Immature natural killer cell (primary cell): ENCODE measurements around the gene SLC16A14. TPM values are rescaled to one million over a fixed set of nuclear protein-coding genes. Genes with fewer than 3 reads are reported as not detected.

Source experiments
- DNase-seq, 3 donors: peaks; one replicate each; pipeline ENCODE4 v3.0.0; 2022; ENCODE audit warnings: mixed read lengths in 1 of 3
- H3K27ac Mint-ChIP-seq, 6 donors: one replicate each; pipeline ENCODE4 v1.8.0; 2020; ENCODE audit warnings: mixed read lengths in 6 of 6, mild to moderate bottlenecking in 5 of 6, inconsistent platforms in 4 of 6, moderate library complexity in 3 of 6
- H3K27me3 Mint-ChIP-seq, 3 donors: one replicate each; pipeline ENCODE4 v1.8.0; 2020 to 2021; ENCODE audit warnings: low read depth in 3 of 3, mild to moderate bottlenecking in 3 of 3, mixed read lengths in 3 of 3, moderate library complexity in 3 of 3, inconsistent platforms in 1 of 3
- H3K36me3 Mint-ChIP-seq, 3 donors: one replicate each; pipeline ENCODE4 v1.8.0; 2020; ENCODE audit warnings: mixed read lengths in 3 of 3, inconsistent platforms in 2 of 3, mild to moderate bottlenecking in 2 of 3
- H3K4me1 Mint-ChIP-seq, 2 donors: one replicate each; pipeline ENCODE4 v1.8.0; 2020; ENCODE audit warnings: inconsistent platforms in 2 of 2, mild to moderate bottlenecking in 2 of 2, mixed read lengths in 2 of 2, moderate library complexity in 1 of 2
- H3K4me3 Mint-ChIP-seq, 5 donors: one replicate each; pipeline ENCODE4 v1.8.0; 2020; ENCODE audit warnings: mild to moderate bottlenecking in 5 of 5, mixed read lengths in 5 of 5, inconsistent platforms in 3 of 5, moderate library complexity in 3 of 5
- H3K9me3 Mint-ChIP-seq, 6 donors: one replicate each; pipeline ENCODE4 v1.8.0; 2020; ENCODE audit warnings: mild to moderate bottlenecking in 6 of 6, mixed read lengths in 6 of 6, inconsistent platforms in 4 of 6, moderate library complexity in 3 of 6
- polyA plus RNA-seq, 3 donors: library from polyadenylated mRNA; unstranded; fragments of 300-500 nt; fragmentation: Illumina TruSeq; gene quantifications; one replicate each; pipeline ENCODE4 v1.2.3, GENCODE V29; 2021

The SLC16A14 gene
- polyA plus RNA-seq, 3 donors from 2014 or later: 0.12 to 0.15 TPM; not detected in 1

DNA sequence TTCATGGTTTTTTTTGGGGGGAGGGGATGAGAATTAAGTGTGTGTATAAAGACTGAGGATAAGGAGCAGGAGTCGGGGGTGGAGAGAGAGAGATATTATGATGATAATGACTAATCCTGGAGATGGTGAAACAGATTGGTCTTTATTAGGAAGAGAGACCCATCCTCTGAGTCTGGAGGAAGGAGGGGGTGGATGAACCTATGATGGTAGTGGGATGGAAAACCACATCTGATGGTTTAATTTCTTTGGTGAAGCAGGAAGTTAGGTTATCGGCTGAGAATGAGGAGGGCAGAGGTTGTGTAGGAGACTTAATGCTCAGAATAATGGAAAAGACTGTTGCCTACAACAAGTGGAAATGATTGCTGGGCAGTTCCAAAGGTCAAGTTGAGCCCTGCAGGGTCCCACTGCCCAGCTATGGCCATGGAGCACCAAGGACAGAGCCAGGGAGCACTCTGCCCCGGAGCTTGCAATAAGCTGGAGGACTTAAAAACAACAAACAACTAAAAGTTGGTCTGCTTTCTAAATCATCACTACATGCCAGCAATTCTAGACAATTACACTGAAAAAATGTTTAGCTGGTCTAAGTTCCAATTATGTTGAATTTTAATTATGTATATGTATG is 7.9 kb downstream of the SLC16A14 start:
- Mint-ChIP-seq H3K9me3 (no peaks in the 10 kb centered on the region), H3K27me3 (peaks cover 0 to 4% (median 1%) of the 10 kb centered on the region in 3 donors), H3K4me1 (no peaks in the 10 kb centered on the region), H3K27ac (no peak overlapping the region), H3K36me3 (peaks cover 0 to 3% (median 0%) of the 10 kb centered on the region in 3 donors), H3K4me3 (no peak overlapping the region)
- no peak for DNase-seq

DNA sequence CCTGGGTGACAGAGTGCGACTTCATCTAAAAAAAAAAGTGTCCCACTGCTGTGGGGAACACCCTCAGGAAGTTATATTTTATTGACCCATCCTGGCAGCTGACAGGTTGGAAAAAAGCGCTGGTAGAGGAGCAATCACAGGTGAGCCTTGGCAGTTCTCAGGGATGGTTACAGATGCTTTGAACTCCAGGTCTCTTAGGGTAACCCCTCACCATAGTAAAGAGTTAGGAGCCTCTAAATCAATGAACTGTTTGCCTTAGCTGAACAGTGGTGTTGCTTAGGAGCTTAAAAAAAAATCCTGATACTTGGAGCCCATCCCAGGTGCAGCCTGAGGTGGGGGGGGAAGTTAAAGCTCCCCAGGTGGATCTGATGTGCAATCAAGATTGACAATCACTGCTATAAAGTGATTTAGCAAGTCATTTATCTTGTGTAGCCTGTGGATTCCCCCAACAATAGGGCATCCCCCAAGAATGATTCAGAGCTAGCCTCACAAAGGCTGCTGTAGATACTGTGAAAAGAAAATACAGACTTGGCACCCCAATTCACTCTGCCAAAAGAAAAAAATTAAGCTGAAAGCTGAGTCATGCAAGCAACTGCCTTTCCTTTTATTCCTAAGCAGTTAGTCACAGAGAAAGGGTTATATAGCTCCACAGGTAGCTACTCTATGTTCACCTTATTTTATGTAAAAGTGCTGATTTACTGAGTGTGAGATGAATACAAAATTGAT is 14.8 kb downstream of the SLC16A14 start:
- Mint-ChIP-seq H3K27ac (no peak overlapping the region), H3K36me3 (peaks cover 0 to 3% (median 0%) of the 10 kb centered on the region in 3 donors), H3K27me3 (no peaks in the 10 kb centered on the region), H3K9me3 (no peaks in the 10 kb centered on the region), H3K4me3 (no peak overlapping the region), H3K4me1 (no peaks in the 10 kb centered on the region)
- DNase-seq: no peak

- Mint-ChIP-seq H3K27ac (no peak overlapping the region), H3K27me3 (no peaks in the 10 kb centered on the region), H3K36me3 (no peaks in the 10 kb centered on the region), H3K4me3 (no peak overlapping the region), H3K9me3 (no peaks in the 10 kb centered on the region), H3K4me1 (no peaks in the 10 kb centered on the region)
- no peak for DNase-seq
Observed at GRCh38 chr2:230052299-230052698, 16.4 kb downstream of the SLC16A14 start.

GRCh38 chr2:230050136-230050535 is 18.6 kb downstream of the SLC16A14 start:
- H3K36me3 Mint-ChIP-seq: no peaks in the 10 kb centered on the region
- no peak for DNase-seq
- H3K27ac Mint-ChIP-seq: no peak overlapping the region
- no peaks in the 10 kb centered on the region for H3K9me3 Mint-ChIP-seq
- no peaks in the 10 kb centered on the region for H3K4me1 Mint-ChIP-seq
- no peak overlapping the region for H3K4me3 Mint-ChIP-seq
- H3K27me3 Mint-ChIP-seq: peaks cover 0 to 2% (median 0%) of the 10 kb centered on the region in 3 donors

- Mint-ChIP-seq H3K27ac (no peak overlapping the region), H3K9me3 (no peaks in the 10 kb centered on the region), H3K27me3 (peaks cover 0 to 2% (median 1%) of the 10 kb centered on the region in 3 donors), H3K4me3 (no peak overlapping the region), H3K4me1 (no peaks in the 10 kb centered on the region), H3K36me3 (no peaks in the 10 kb centered on the region)
- no peak for DNase-seq
Observed at GRCh38 chr2:230048010-230048671, 20.6 kb downstream of the SLC16A14 start.

GRCh38 chr2:230046491-230046890 is 22.2 kb downstream of the SLC16A14 start:
- Mint-ChIP-seq H3K9me3 (no peaks in the 10 kb centered on the region), H3K36me3 (no peaks in the 10 kb centered on the region), H3K4me1 (no peaks in the 10 kb centered on the region), H3K27ac (no peak overlapping the region), H3K27me3 (peaks cover 0 to 2% (median 1%) of the 10 kb centered on the region in 3 donors), H3K4me3 (no peak overlapping the region)
- DNase-seq: no peak

DNA sequence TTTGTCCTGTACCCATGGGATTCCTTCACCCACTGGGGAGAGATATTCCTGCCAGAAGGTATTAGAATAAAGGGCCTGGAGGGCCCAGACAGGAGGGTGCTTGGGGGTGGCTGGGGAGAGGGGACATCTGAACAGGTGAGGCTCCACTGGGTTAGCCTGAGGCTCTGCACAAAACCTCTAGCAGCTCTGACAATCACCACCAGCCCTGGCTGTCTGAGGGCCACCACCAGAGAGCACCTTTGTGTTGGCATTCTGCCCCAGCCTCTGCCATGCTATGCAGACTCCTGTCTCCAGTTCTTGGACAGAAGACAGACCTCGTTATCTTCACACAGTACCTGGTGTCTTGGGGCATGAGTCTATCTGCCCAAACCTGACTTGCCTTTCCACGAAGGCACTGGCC is 25.3 kb downstream of the SLC16A14 start:
- Mint-ChIP-seq H3K9me3 (no peaks in the 10 kb centered on the region), H3K27ac (no peak overlapping the region), H3K4me3 (no peak overlapping the region), H3K27me3 (peaks cover 0 to 3% (median 2%) of the 10 kb centered on the region in 3 donors), H3K36me3 (no peaks in the 10 kb centered on the region), H3K4me1 (no peaks in the 10 kb centered on the region)
- DNase-seq: no peak

DNA sequence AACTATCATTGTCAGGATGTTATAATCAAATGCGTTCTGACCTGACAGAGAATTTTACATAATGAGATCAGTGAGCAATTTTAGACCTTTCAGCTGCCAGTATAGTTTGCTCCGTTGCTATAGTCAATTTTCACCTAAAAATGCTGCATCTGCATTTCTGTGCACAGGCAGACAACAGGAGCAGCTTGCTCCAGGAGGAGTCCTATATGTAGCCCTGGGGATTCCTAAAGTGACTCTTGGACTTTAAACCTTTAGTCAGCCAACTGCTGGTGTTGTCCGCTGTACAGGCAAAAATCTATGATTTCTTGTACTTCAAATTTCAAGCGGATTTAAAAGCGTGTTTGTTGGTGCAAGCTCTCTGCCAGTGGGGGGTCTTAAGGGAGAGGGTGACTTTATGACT is 25.7 kb downstream of the SLC16A14 start:
- Mint-ChIP-seq H3K27me3 (peaks cover 0 to 3% (median 2%) of the 10 kb centered on the region in 3 donors), H3K9me3 (no peaks in the 10 kb centered on the region), H3K4me1 (no peaks in the 10 kb centered on the region), H3K36me3 (no peaks in the 10 kb centered on the region), H3K4me3 (no peak overlapping the region), H3K27ac (no peak overlapping the region)
- no peak for DNase-seq

DNA sequence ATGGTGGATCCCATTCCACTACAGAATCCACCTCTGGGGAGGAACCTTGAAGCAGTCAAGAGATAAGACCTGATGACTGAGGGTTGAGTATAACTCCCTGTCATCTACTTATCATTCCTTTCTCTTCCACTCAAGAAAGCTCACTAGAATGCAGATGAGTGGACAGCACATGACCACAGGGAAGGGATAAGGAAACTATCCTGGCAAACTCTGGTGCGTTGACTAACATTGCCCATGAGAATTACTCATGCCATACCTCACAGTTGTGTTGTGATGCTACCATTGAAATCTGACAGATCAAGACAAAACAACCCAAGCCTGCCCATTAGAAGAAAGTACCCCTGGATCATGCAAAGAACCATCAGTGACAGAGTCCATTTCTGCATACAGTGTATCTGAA is 26.5 kb downstream of the SLC16A14 start:
- Mint-ChIP-seq H3K4me1 (no peaks in the 10 kb centered on the region), H3K4me3 (no peak overlapping the region), H3K27ac (no peak overlapping the region), H3K27me3 (peaks cover 0 to 3% (median 2%) of the 10 kb centered on the region in 3 donors), H3K9me3 (no peaks in the 10 kb centered on the region), H3K36me3 (no peaks in the 10 kb centered on the region)
- no peak for DNase-seq

GRCh38 chr2:230023313-230023712 is 45.4 kb downstream of the SLC16A14 start:
- Mint-ChIP-seq H3K27ac (no peak overlapping the region), H3K36me3 (no peaks in the 10 kb centered on the region), H3K27me3 (peaks cover 0 to 8% (median 0%) of the 10 kb centered on the region in 3 donors), H3K9me3 (no peaks in the 10 kb centered on the region), H3K4me1 (no peaks in the 10 kb centered on the region), H3K4me3 (no peak overlapping the region)
- no peak for DNase-seq

GRCh38 chr2:230019742-230020141 is 49.0 kb downstream of the SLC16A14 start:
- Mint-ChIP-seq H3K27ac (no peak overlapping the region), H3K27me3 (peaks cover 0 to 8% (median 0%) of the 10 kb centered on the region in 3 donors), H3K4me1 (no peaks in the 10 kb centered on the region), H3K36me3 (no peaks in the 10 kb centered on the region), H3K9me3 (no peaks in the 10 kb centered on the region), H3K4me3 (no peak overlapping the region)
- no peak for DNase-seq

DNA sequence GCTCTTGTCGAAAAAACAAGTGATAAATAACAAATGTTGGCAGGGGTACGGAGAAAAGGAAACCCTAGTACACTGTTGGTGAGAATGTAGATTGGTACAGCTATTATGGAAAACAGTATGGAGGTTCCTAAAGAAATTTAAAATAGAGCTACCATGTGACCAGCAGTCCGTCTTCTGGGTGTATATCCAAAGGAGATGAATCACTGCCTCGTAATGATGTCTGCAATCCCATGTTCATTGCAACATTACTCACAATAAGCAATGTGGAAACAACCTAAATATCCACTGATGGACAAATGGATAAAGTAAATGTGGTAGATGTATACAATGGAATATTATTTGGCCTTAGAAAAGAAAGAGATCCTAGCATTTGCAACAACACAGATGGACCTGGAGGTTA is 50.6 kb downstream of the SLC16A14 start:
- Mint-ChIP-seq H3K27ac (no peak overlapping the region), H3K27me3 (peaks cover 0 to 7% (median 0%) of the 10 kb centered on the region in 3 donors), H3K36me3 (no peaks in the 10 kb centered on the region), H3K4me3 (no peak overlapping the region), H3K4me1 (no peaks in the 10 kb centered on the region), H3K9me3 (no peaks in the 10 kb centered on the region)
- no peak for DNase-seq

GRCh38 chr2:230016844-230017243 is 51.9 kb downstream of the SLC16A14 start:
- no peak overlapping the region for H3K4me3 Mint-ChIP-seq
- H3K27ac Mint-ChIP-seq: no peak overlapping the region
- no peaks in the 10 kb centered on the region for H3K9me3 Mint-ChIP-seq
- H3K36me3 Mint-ChIP-seq: no peaks in the 10 kb centered on the region
- H3K4me1 Mint-ChIP-seq: no peaks in the 10 kb centered on the region
- H3K27me3 Mint-ChIP-seq: peaks cover 0 to 7% (median 0%) of the 10 kb centered on the region in 3 donors
- DNase-seq: no peak

DNA sequence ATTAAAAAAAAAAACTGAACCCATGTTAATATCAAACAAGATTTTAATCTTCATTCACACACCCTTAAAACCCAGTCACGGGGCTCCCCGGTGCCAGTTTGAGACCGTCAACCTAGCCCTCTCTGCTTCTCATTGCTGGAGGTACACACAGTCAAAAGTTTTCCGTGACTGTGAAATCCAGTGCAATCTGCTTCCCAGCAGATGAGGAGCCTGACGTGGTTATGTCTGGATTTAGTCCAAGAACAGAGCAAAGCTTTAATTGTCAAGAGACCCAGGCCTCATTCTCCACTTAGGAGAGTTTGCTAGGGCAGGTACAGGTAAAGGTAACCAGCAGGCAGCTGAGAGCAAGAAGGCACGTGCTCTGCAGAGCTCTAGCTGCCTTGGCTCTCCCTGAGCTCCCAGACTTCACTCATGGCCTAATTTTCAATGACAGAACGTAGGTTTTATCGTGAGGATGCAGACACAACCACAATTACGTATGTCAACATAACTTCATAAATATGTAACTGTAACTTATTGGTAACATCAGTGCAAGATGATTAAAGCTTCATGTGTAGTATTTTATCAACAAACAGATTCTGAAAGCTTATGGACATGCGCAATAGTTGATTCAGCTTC is 56.3 kb downstream of the SLC16A14 start:
- no peaks in the 10 kb centered on the region for H3K36me3 Mint-ChIP-seq
- peaks cover 3 to 9% of the 10 kb centered on the region in 2 donors for H3K4me1 Mint-ChIP-seq
- H3K4me3 Mint-ChIP-seq: no peak overlapping the region
- DNase-seq: no peak
- no peak overlapping the region for H3K27ac Mint-ChIP-seq
- H3K27me3 Mint-ChIP-seq: peaks cover 0 to 1% (median 0%) of the 10 kb centered on the region in 3 donors
- H3K9me3 Mint-ChIP-seq: no peaks in the 10 kb centered on the region
